ENCODE results near the gene LRRC2.

GRCh38 chr3:46498916-46499519 is 67.1 kb downstream of the LRRC2 start:
- TF ChIP-seq, protein P1, sequence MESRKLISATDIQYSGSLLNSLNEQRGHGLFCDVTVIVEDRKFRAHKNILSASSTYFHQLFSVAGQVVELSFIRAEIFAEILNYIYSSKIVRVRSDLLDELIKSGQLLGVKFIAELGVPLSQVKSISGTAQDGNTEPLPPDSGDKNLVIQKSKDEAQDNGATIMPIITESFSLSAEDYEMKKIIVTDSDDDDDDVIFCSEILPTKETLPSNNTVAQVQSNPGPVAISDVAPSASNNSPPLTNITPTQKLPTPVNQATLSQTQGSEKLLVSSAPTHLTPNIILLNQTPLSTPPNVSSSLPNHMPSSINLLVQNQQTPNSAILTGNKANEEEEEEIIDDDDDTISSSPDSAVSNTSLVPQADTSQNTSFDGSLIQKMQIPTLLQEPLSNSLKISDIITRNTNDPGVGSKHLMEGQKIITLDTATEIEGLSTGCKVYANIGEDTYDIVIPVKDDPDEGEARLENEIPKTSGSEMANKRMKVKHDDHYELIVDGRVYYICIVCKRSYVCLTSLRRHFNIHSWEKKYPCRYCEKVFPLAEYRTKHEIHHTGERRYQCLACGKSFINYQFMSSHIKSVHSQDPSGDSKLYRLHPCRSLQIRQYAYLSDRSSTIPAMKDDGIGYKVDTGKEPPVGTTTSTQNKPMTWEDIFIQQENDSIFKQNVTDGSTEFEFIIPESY (CRISPR knock-in tag; IDR thresholded peaks at IDR 0.05) = no peak
- TF ChIP-seq NFAT5 (CRISPR knock-in tag; IDR thresholded peaks at IDR 0.05) (no peak), KDM5A (IDR thresholded peaks at IDR 0.05; ENCODE audit: borderline replicate concordance, low read length) (no peak), NFIC (IDR thresholded peaks at IDR 0.05; ENCODE audit: low read length) (no peak), HNF4A (CRISPR knock-in tag; IDR thresholded peaks at IDR 0.05) (no peak), PREB (CRISPR knock-in tag; IDR thresholded peaks at IDR 0.05) (no peak), EZH2 (conservative IDR thresholded peaks at IDR 0.05; ENCODE audit: low read depth, low read length) (no peak), MTF1 (CRISPR knock-in tag; IDR thresholded peaks at IDR 0.05) (no peak), KDM1A (CRISPR knock-in tag; IDR thresholded peaks at IDR 0.05) (no peak), ZNF121 (CRISPR knock-in tag; IDR thresholded peaks at IDR 0.05) (no peak), ZNF558 (CRISPR knock-in tag; IDR thresholded peaks at IDR 0.05; ENCODE audit: borderline replicate concordance) (no peak), CEBPB (IDR thresholded peaks at IDR 0.05; ENCODE audit: borderline replicate concordance, low read depth, low read length) (no peak)
- TF ChIP-seq, protein P2, sequence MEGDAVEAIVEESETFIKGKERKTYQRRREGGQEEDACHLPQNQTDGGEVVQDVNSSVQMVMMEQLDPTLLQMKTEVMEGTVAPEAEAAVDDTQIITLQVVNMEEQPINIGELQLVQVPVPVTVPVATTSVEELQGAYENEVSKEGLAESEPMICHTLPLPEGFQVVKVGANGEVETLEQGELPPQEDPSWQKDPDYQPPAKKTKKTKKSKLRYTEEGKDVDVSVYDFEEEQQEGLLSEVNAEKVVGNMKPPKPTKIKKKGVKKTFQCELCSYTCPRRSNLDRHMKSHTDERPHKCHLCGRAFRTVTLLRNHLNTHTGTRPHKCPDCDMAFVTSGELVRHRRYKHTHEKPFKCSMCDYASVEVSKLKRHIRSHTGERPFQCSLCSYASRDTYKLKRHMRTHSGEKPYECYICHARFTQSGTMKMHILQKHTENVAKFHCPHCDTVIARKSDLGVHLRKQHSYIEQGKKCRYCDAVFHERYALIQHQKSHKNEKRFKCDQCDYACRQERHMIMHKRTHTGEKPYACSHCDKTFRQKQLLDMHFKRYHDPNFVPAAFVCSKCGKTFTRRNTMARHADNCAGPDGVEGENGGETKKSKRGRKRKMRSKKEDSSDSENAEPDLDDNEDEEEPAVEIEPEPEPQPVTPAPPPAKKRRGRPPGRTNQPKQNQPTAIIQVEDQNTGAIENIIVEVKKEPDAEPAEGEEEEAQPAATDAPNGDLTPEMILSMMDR (CRISPR knock-in tag; IDR thresholded peaks at IDR 0.05) = no peak
- TF ChIP-seq, protein P3, sequence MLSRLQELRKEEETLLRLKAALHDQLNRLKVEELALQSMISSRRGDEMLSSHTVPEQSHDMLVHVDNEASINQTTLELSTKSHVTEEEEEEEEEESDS (CRISPR knock-in tag; IDR thresholded peaks at IDR 0.05; ENCODE audit: borderline replicate concordance) = no peak

Data from HepG2 (cell line).